ENCODE results near the gene IFITM5. TPM values are rescaled to one million over a fixed set of nuclear protein-coding genes. Genes with fewer than 3 reads are reported as not detected.
"Not testable (repeated sequence)": the region's sequence is repeated elsewhere in the genome, so short reads cannot be mapped to it uniquely, and the experiment has no call there.

The IFITM5 gene
- total and polyA plus RNA-seq, 2 experiments from 2014 or later: not detected

DNA sequence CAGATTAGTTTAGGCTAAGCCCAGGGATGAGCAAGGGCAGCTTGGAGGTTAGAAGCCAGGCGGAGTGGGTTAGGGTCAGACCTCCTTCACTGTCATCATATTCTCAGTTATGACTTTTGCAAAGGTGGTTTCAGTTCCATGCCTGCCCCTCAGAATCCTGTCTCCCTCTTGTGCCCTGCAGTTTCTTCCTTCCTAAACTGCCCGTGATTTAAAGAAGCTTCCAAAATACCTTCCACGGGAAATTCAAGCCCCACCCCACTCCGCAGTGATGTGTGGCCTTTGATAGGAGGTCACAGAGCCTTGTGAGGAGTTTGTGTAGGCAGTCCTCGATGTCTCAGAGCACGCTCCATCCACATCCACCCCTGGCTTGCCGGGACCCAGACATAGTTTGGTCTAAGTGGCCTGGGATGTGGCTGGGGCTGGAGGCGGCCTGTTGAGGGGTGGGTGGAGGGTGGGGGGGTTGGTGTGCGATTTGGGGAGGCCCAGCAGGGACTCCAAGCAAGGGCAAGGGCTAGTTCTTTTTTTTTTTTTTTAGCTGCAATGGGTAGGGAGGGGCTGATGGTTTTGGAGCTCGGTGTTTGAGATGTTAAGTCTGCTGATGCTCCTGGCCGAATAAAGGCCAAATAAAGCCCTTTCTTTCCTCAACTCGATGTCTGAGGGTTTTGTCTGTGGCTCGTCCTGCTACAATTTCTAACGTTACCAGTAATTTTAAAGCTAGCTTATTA is 12.9 kb upstream of the IFITM5 start:
- Histone ChIP-seq H3F3A (ENCODE audit: insufficient read depth) (peaks cover 35% of the 10 kb centered on the region), H3K9me3 (ENCODE audit: low read depth) (no peaks in the 10 kb centered on the region), H2AFZ (no peak overlapping the region), H3K27ac (peak overlapping the region; percentile 55), H3K79me2 (ENCODE audit: insufficient read depth) (peaks cover 48% of the 10 kb centered on the region), H4K20me1 (ENCODE audit: insufficient read depth) (no peaks in the 10 kb centered on the region), H3K36me3 (ENCODE audit: low read depth) (no peaks in the 10 kb centered on the region), H3K4me1 (ENCODE audit: insufficient read depth) (peaks cover 32% of the 10 kb centered on the region), H3K9me2 (ENCODE audit: insufficient read depth) (no peaks in the 10 kb centered on the region), H3K27me3 (replicated peaks; ENCODE audit: insufficient read depth) (no peaks in the 10 kb centered on the region), H3K4me2 (ENCODE audit: unreplicated experiment) (peak overlapping the region; percentile 71), H3K9ac (peak overlapping the region; percentile 80), H3K4me3 (no peak overlapping the region)
- no peak for DNase-seq
- 61 to 65% methylated on average over 12 to 14 of the region's 14 CpGs for WGBS, 2 experiments (ENCODE audit: low coverage in 1 of 2, low lambda C conversion rate in 2 of 2, missing lambda C conversion rate in 2 of 2)
- in situ Hi-C loops (cut with MboI): no loop called here
- TF ChIP-seq EZH2phosphoT487 (IDR thresholded peaks at IDR 0.05; ENCODE audit: insufficient read depth, low read depth): no peak
- TF ChIP-seq EZH2 (IDR thresholded peaks at IDR 0.05; ENCODE audit: insufficient read depth, poor library complexity, severe bottlenecking): no peak

DNA sequence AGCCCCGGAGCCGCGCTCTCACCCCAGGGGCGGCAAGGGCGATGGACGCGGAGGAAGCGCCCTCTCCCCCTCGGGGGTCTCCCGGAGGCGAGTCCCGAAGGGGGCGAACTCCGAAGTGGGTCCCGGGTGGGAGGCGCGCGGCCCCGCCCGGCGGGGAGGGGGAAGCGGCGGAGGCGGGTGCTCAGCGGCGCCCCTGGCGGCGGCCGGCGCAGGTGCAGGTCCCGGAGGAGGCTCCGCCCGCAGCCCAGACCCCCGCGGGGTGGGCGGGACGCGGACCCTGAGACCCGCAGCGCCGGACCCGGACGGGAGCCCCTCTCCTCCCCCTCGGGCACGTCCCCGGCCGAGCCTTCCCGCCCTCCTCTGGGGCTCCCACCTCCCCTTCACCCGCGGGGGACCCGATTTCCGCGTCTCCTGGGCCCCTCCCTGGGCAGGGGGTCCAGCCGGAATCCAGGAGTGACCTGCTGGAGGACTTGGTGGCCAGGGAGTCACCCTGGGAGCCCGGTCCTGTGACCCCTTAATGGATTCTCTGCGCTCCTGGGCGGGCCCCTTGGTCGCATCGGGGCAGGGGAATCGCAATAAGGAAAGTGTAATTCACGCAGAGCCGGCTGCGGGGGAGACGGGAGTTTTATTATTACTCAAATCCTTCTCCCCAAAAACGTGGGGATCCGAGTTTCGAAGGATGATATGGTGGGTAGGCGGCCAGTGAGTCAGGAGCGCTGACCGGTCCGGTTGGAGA is 11.9 kb upstream of the IFITM5 start:
- DNase-seq; H4K20me1 ChIP-seq (ENCODE audit: insufficient read depth); in situ Hi-C loops (cut with MboI); H3K36me3 ChIP-seq (ENCODE audit: low read depth); H3K9me3 ChIP-seq (ENCODE audit: low read depth); H3K27me3 ChIP-seq (replicated peaks; ENCODE audit: insufficient read depth); H2AFZ ChIP-seq; H3K9me2 ChIP-seq (ENCODE audit: insufficient read depth): not testable (repeated sequence)
- Histone ChIP-seq H3K4me1 (ENCODE audit: insufficient read depth) (peaks cover 26% of the 10 kb centered on the region), H3K4me3 (peak overlapping the region; percentile 58; the same call in 1 of the 2 replicates), H3K9ac (peak overlapping the region; percentile 80), H3K4me2 (ENCODE audit: unreplicated experiment) (peak overlapping the region; percentile 71), H3K79me2 (ENCODE audit: insufficient read depth) (peaks cover 37% of the 10 kb centered on the region), H3K27ac (peak overlapping the region; percentile 44), H3F3A (ENCODE audit: insufficient read depth) (peaks cover 32% of the 10 kb centered on the region)
- 4 to 11% methylated on average over 10 of the region's 71 CpGs for WGBS, 2 experiments (ENCODE audit: low coverage in 1 of 2, low lambda C conversion rate in 2 of 2, missing lambda C conversion rate in 2 of 2)

DNA sequence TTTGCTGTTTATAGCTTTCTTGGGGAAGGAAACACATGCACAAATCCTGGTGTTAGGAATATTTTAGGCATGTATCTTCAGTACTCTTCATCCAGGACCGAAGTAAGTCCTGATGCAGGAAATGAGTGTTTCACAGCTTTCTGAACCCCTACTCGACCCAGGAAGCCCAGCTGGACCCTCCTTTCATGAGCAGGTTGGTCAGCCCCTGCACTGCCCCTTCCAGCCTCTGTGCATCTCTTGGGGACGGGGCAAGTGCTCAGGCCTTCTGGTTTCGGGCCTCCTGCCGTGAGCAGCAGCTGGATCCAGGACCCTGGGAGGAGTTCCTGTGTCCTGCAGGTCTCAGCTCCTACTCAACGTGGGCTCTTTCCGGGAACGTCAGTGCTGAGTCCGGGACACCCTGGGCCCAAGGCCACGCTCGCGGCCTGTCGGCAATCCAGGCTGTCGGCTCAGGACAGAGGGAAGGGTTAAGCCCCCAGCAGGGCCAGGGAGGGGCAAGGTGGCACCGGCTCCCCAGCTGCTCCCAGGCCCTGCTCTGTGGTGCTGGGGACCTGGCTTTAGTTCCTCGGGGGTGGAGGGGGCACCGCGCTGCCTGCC is 10.8 kb upstream of the IFITM5 start:
- H3K9me2 ChIP-seq (ENCODE audit: insufficient read depth); H3K36me3 ChIP-seq (ENCODE audit: low read depth); H3K9me3 ChIP-seq (ENCODE audit: low read depth); H2AFZ ChIP-seq; H3K27me3 ChIP-seq (replicated peaks; ENCODE audit: insufficient read depth); H4K20me1 ChIP-seq (ENCODE audit: insufficient read depth); in situ Hi-C loops (cut with MboI): not testable (repeated sequence)
- Histone ChIP-seq H3F3A (ENCODE audit: insufficient read depth) (peaks cover 36% of the 10 kb centered on the region), H3K4me1 (ENCODE audit: insufficient read depth) (peaks cover 19% of the 10 kb centered on the region), H3K4me2 (ENCODE audit: unreplicated experiment) (peak overlapping the region; percentile 100), H3K9ac (peak overlapping the region; percentile 85), H3K4me3 (peak overlapping the region; percentile 98), H3K27ac (peak overlapping the region; percentile 74), H3K79me2 (ENCODE audit: insufficient read depth) (peaks cover 26% of the 10 kb centered on the region)
- DNase-seq: peak; percentile 27
- 0 to 3% methylated on average over 5 to 6 of the region's 18 CpGs for WGBS, 2 experiments (ENCODE audit: low coverage in 1 of 2, low lambda C conversion rate in 2 of 2, missing lambda C conversion rate in 2 of 2)

DNA sequence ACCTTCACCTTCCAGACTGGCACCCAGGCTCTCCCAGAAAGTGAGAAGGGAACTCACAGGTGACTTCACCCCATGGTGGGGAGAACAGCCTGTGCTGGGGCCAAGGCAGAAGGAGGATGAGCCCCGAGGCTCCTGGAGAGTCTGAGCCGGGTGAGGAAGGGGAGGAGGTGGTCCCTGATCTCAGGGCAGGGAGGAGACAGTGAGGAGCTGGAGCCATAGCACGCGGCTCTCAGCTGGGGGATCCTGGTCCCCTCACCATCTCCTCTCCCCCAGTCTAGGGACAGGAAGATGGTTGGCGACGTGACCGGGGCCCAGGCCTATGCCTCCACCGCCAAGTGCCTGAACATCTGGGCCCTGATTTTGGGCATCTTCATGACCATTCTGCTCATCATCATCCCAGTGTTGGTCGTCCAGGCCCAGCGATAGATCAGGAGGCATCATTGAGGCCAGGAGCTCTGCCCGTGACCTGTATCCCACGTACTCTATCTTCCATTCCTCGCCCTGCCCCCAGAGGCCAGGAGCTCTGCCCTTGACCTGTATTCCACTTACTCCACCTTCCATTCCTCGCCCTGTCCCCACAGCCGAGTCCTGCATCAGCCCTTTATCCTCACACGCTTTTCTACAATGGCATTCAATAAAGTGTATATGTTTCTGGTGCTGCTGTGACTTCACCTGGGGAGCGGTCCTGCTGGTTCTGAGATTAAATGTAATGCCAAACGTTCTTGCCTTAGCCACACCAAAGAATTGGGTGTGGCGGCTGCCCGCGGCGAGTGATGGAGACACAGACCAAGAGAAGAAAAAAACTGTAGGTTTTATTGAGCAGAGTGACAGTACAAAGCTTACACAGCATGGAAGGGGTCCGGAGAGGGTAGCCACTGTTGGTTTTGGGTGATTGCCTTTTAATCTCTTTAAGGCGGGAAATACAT is 9.7 kb upstream of the IFITM5 start:
- in situ Hi-C loops (cut with MboI): not testable (repeated sequence)
- H3K4me2 ChIP-seq (ENCODE audit: unreplicated experiment): peak overlapping the region; percentile 100

DNA sequence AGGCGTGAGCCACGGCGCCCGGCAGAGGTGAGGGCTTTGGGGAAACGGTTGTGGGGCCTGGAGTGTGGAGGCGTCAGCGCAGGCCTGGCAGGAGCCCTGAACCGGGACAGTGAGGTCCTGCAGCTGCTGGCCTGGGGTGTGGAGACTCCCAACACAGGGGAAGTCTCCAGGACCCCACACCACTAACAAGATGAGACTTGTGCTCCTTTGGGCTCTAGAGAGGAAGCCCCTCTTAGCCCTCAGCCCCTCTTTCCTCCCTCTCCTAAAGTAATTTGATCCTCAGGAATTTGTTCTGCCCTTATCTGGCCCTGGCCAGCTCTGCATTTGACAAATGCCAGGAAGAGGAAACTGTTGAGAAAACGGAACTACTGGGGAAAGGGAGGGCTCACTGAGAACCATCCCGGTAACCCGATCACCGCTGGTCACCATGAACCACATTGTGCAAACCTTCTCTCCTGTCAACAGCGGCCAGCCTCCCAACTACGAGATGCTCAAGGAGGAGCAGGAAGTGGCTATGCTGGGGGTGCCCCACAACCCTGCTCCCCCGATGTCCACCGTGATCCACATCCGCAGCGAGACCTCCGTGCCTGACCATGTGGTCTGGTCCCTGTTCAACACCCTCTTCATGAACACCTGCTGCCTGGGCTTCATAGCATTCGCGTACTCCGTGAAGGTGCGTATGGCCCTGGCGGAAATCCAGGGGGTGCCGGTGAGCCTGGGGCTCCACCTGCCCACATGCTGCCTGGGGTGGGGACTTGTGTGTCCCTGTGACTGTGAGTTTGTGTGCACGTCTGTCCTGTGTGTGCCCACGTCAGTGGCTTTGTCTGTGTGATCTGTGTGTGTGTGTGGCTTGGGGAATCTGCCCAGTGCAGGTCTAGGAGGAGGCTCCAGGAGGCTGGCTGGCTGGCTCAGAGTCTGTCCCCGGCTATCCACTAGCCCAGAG is 8.7 kb upstream of the IFITM5 start, which contains the start of gene IFITM2:
IFITM2 (plus strand) TSS at position 51 of the 943 bp plus-strand sequence; CDS start at position 428, 377 bp downstream.
- Histone ChIP-seq H3K9ac (peak within 1 kb of the TSS; percentile 85), H3K4me2 (ENCODE audit: unreplicated experiment) (peak within 1 kb of the TSS; percentile 100), H3F3A (ENCODE audit: insufficient read depth) (peaks cover 30% of the 10 kb centered on the region), H3K4me3 (peak within 1 kb of the TSS; percentile 98), H3K79me2 (ENCODE audit: insufficient read depth) (peaks cover 19% of the 10 kb centered on the region), H3K27ac (peak within 1 kb of the TSS; percentile 74)
- H4K20me1 ChIP-seq (ENCODE audit: insufficient read depth); in situ Hi-C loops (cut with MboI); H3K9me3 ChIP-seq (ENCODE audit: low read depth); H3K27me3 ChIP-seq (replicated peaks; ENCODE audit: insufficient read depth); H3K4me1 ChIP-seq (ENCODE audit: insufficient read depth); H3K9me2 ChIP-seq (ENCODE audit: insufficient read depth); H3K36me3 ChIP-seq (ENCODE audit: low read depth); H2AFZ ChIP-seq: not testable (repeated sequence)
- WGBS, 2 experiments (ENCODE audit: low coverage in 1 of 2, low lambda C conversion rate in 2 of 2, missing lambda C conversion rate in 2 of 2): 2 to 4% methylated on average over 17 to 21 of the region's 28 CpGs
- DNase-seq: peak; percentile 91

More for the DNA sequence above, 9.7 kb upstream of the IFITM5 start:
- 3% methylated on average over 22 to 24 of the region's 24 CpGs for WGBS, 2 experiments (ENCODE audit: low coverage in 1 of 2, low lambda C conversion rate in 2 of 2, missing lambda C conversion rate in 2 of 2)
- Histone ChIP-seq H3K79me2 (ENCODE audit: insufficient read depth) (peaks cover 19% of the 10 kb centered on the region), H3K27ac (peak overlapping the region; percentile 74), H3K4me3 (peak overlapping the region; percentile 98), H3K4me1 (ENCODE audit: insufficient read depth) (peaks cover 16% of the 10 kb centered on the region), H3F3A (ENCODE audit: insufficient read depth) (peaks cover 36% of the 10 kb centered on the region), H3K9ac (peak overlapping the region; percentile 85)
- H2AFZ ChIP-seq; H3K9me2 ChIP-seq (ENCODE audit: insufficient read depth); H4K20me1 ChIP-seq (ENCODE audit: insufficient read depth); H3K27me3 ChIP-seq (replicated peaks; ENCODE audit: insufficient read depth); H3K9me3 ChIP-seq (ENCODE audit: low read depth); H3K36me3 ChIP-seq (ENCODE audit: low read depth): not testable (repeated sequence)
- DNase-seq: peak; percentile 40

Measured in GM23248 (cell line).